ENCODE measurements around the gene ZNF513.
A peak's percentile ranks its signal among the peaks of the same experiment; 100 is the strongest.

Gene ZNF513

DNA sequence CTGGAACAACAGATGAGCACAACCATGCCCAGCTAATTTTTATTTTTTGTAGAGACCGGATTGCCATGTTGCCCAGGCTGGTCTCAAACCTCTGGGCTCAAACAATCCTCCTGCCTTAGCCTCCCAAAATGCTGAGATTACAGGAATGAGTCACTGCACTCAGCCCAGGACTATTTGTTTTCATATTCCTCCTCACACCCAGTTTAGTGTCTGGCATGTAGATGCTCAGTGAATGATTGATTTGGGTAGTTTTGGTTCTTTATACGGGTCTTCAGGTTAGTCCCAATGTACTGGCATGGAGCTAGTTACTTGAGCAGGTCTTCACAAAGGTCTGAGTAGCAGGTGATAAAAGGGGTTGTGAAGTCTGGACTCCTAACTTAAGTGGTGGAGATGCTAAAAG is 16.6 kb downstream of the ZNF513 start:
- Histone ChIP-seq H3F3A (ENCODE audit: insufficient read depth, low read length) (no peaks in the 10 kb centered on the region), H3K9ac (ENCODE audit: low read length) (no peak overlapping the region), H3K79me2 (ENCODE audit: insufficient read depth, low read length) (no peaks in the 10 kb centered on the region), H3K4me3 (ENCODE audit: low read depth, low read length, poor library complexity, severe bottlenecking) (no peak overlapping the region), H3K4me1 (ENCODE audit: insufficient read depth, low read length, severe bottlenecking) (peaks cover 4% of the 10 kb centered on the region), H3K9me3 (ENCODE audit: low read length) (no peaks in the 10 kb centered on the region), H3K36me3 (ENCODE audit: insufficient read depth, low read length) (peaks cover 49% of the 10 kb centered on the region), H3K27ac (ENCODE audit: low read depth, low read length, poor library complexity, severe bottlenecking) (no peak overlapping the region), H3K27me3 (ENCODE audit: insufficient read depth, low read length) (no peaks in the 10 kb centered on the region), H4K20me1 (ENCODE audit: insufficient read depth, low read length) (no peaks in the 10 kb centered on the region), H3K4me2 (ENCODE audit: low read length) (no peak overlapping the region), H2AFZ (ENCODE audit: low read length) (no peak overlapping the region), H3K9me2 (ENCODE audit: low read depth, low read length) (no peaks in the 10 kb centered on the region)
- TF ChIP-seq, protein P1, sequence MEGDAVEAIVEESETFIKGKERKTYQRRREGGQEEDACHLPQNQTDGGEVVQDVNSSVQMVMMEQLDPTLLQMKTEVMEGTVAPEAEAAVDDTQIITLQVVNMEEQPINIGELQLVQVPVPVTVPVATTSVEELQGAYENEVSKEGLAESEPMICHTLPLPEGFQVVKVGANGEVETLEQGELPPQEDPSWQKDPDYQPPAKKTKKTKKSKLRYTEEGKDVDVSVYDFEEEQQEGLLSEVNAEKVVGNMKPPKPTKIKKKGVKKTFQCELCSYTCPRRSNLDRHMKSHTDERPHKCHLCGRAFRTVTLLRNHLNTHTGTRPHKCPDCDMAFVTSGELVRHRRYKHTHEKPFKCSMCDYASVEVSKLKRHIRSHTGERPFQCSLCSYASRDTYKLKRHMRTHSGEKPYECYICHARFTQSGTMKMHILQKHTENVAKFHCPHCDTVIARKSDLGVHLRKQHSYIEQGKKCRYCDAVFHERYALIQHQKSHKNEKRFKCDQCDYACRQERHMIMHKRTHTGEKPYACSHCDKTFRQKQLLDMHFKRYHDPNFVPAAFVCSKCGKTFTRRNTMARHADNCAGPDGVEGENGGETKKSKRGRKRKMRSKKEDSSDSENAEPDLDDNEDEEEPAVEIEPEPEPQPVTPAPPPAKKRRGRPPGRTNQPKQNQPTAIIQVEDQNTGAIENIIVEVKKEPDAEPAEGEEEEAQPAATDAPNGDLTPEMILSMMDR (IDR thresholded peaks at IDR 0.05; ENCODE audit: low read length), result no peak
- no peak for TF ChIP-seq EZH2 (IDR thresholded peaks at IDR 0.05; ENCODE audit: borderline replicate concordance, low read length)

DNA sequence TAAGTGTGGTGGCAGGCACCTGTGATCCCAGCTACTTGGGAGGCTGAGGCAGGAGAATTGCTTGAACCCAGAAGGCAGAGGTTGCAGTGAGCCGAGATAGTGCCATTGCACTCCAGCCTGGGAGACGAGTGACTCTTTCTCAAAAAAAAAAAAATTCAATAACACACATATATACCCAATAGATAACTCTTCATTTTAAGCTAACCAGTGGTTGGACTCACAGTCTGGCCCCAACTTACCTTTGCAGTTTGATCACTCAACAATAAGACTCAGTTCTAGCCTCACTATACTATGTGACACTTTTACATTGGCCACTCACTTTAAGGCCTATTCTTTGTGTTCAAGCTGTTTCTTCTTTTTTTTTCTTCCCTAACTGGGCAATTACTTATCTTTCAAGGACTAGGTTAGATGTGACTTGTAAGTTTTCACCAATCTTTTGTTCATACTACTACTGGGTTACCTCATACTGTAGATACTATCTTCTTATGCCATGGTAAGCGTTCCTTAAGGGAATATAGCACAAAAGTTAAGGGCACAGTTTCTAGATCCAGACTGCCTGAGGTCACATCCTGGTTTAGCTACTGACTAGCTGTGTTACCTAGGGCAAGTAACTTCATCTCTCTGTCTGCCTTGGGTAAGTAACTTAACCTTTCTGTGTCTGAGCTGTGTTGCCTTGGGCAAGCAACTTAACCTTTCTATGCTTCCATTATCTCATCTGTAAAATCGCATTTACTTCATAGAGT is 17.7 kb downstream of the ZNF513 start:
- Histone ChIP-seq H3K9me2 (ENCODE audit: low read depth, low read length) (no peaks in the 10 kb centered on the region), H3K27me3 (ENCODE audit: insufficient read depth, low read length) (no peaks in the 10 kb centered on the region), H3F3A (ENCODE audit: insufficient read depth, low read length) (no peaks in the 10 kb centered on the region), H3K4me3 (ENCODE audit: low read depth, low read length, poor library complexity, severe bottlenecking) (no peak overlapping the region), H3K79me2 (ENCODE audit: insufficient read depth, low read length) (peaks cover 6% of the 10 kb centered on the region; the same call in 1 of the 2 replicates), H3K9me3 (ENCODE audit: low read length) (no peaks in the 10 kb centered on the region), H4K20me1 (ENCODE audit: insufficient read depth, low read length) (no peaks in the 10 kb centered on the region), H3K9ac (ENCODE audit: low read length) (no peak overlapping the region), H3K36me3 (ENCODE audit: insufficient read depth, low read length) (peaks cover 47% of the 10 kb centered on the region), H3K27ac (ENCODE audit: low read depth, low read length, poor library complexity, severe bottlenecking) (no peak overlapping the region), H3K4me2 (ENCODE audit: low read length) (no peak overlapping the region), H2AFZ (ENCODE audit: low read length) (no peak overlapping the region), H3K4me1 (ENCODE audit: insufficient read depth, low read length, severe bottlenecking) (peaks cover 6% of the 10 kb centered on the region)
- TF ChIP-seq, protein P1 (IDR thresholded peaks at IDR 0.05; ENCODE audit: low read length), result no peak
- no peak for TF ChIP-seq EZH2 (IDR thresholded peaks at IDR 0.05; ENCODE audit: borderline replicate concordance, low read length)

DNA sequence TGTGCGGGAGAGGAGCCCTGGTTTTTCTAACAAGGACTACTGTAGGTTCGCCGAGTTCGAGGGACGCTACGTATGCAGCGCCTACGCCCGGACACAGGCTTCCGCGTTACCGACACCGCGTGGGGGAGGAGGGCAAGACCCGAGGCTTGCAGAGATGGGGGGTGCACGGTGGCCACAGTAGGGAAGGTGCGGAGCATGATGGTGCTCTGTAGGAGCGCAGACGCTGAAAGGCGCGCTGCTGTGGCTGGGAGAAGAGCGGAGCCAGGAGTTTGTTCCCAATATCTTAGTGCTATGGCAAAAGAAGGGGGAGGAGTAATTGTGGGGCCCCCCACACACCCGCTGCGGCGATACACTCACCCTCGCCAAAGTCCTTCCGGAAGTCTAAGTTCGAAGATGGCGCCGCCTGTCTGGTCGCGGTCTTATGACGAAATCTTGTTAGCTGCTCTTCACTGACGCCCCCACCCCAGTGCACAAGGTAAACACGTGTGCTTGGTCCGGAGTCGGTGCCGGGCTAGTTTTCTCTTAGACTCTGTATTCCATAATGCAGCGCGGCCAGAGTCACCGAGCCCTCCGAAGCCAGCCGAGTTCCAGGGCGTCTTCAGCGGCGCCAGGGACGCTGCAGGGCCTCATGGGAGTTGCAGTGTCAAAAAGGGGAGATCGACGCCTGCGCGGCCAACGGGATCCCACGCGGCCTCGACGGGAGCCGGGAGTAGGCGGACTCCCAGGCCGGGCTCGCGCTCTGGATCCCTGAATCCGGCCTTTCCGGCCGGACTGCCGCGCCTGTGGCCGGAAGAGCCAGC is 24.0 kb downstream of the ZNF513 start, which contains the start of gene GTF3C2:
TSS of gene GTF3C2 (minus strand) at position 383 of the 800 bp plus-strand sequence. CDS start 13,210 bp downstream, outside the sequence.
- Histone ChIP-seq H3K79me2 (ENCODE audit: insufficient read depth, low read length) (peaks cover 56% of the 10 kb centered on the region), H3F3A (ENCODE audit: insufficient read depth, low read length) (no peaks in the 10 kb centered on the region), H2AFZ (ENCODE audit: low read length) (no peak within 1 kb of the TSS), H3K27ac (ENCODE audit: low read depth, low read length, poor library complexity, severe bottlenecking) (peak within 1 kb of the TSS; percentile 75), H3K9me3 (ENCODE audit: low read length) (no peaks in the 10 kb centered on the region), H4K20me1 (ENCODE audit: insufficient read depth, low read length) (no peaks in the 10 kb centered on the region), H3K4me3 (ENCODE audit: low read depth, low read length, poor library complexity, severe bottlenecking) (peak within 1 kb of the TSS; percentile 81), H3K9ac (ENCODE audit: low read length) (peak within 1 kb of the TSS; percentile 89), H3K27me3 (ENCODE audit: insufficient read depth, low read length) (no peaks in the 10 kb centered on the region), H3K36me3 (ENCODE audit: insufficient read depth, low read length) (peaks cover 7% of the 10 kb centered on the region; the same call in 1 of the 2 replicates), H3K4me2 (ENCODE audit: low read length) (peak within 1 kb of the TSS; percentile 76), H3K4me1 (ENCODE audit: insufficient read depth, low read length, severe bottlenecking) (peaks cover 45% of the 10 kb centered on the region), H3K9me2 (ENCODE audit: low read depth, low read length) (no peaks in the 10 kb centered on the region)
- TF ChIP-seq, protein P1 (IDR thresholded peaks at IDR 0.05; ENCODE audit: low read length), result no peak
- TF ChIP-seq EZH2 (IDR thresholded peaks at IDR 0.05; ENCODE audit: borderline replicate concordance, low read length), result no peak

All from OCI-LY1 (cell line).